ENCODE results near the gene ATP6V1F.

Gene ATP6V1F

GRCh38 chr7:128884561-128885369 is 22.1 kb downstream of the ATP6V1F start:
- TF ChIP-seq CTCF (IDR thresholded peaks at IDR 0.05) (no peak), ZFX (IDR thresholded peaks at IDR 0.05; ENCODE audit: borderline replicate concordance) (no peak)
- no peak overlapping the region for H3K27ac ChIP-seq

GRCh38 chr7:128885370-128886187 is 22.9 kb downstream of the ATP6V1F start:
- no peak overlapping the region for H3K27ac ChIP-seq

GRCh38 chr7:128886391-128887168 is 23.9 kb downstream of the ATP6V1F start:
- no peak overlapping the region for H3K27ac ChIP-seq
- TF ChIP-seq ZFX (IDR thresholded peaks at IDR 0.05; ENCODE audit: borderline replicate concordance) (no peak), CTCF (IDR thresholded peaks at IDR 0.05) (no peak)

More at GRCh38 chr7:128885370-128886187, 22.9 kb downstream of the ATP6V1F start:
- TF ChIP-seq CTCF (IDR thresholded peaks at IDR 0.05) (no peak), ZFX (IDR thresholded peaks at IDR 0.05; ENCODE audit: borderline replicate concordance) (no peak)

GRCh38 chr7:128887169-128888038 is 24.7 kb downstream of the ATP6V1F start:
- TF ChIP-seq ZFX (IDR thresholded peaks at IDR 0.05; ENCODE audit: borderline replicate concordance) (no peak), CTCF (IDR thresholded peaks at IDR 0.05) (no peak)

GRCh38 chr7:128888039-128888755 is 25.5 kb downstream of the ATP6V1F start:
- TF ChIP-seq CTCF (IDR thresholded peaks at IDR 0.05) = no peak
- H3K27ac ChIP-seq = no peak overlapping the region

More at GRCh38 chr7:128887169-128888038, 24.7 kb downstream of the ATP6V1F start:
- H3K27ac ChIP-seq = no peak overlapping the region

- TF ChIP-seq ZFX (IDR thresholded peaks at IDR 0.05; ENCODE audit: borderline replicate concordance) (no peak), CTCF (IDR thresholded peaks at IDR 0.05) (no peak)
- H3K27ac ChIP-seq = no peak overlapping the region
Observed at GRCh38 chr7:128888756-128889095, 26.1 kb downstream of the ATP6V1F start.

Data from 22Rv1 (cell line).